Adipocyte (in vitro differentiated cells): Measurements from ENCODE around the gene CCDC138.

Experiments used
- DNase-seq: peaks from one replicate; pipeline ENCODE4 v3.0.0-alpha.2; 2015; ENCODE audit warnings: low read depth
- H3K27me3 ChIP-seq: replicated peaks from 2 replicates; pipeline ENCODE4 v1.7.0; 2013; ENCODE audit warnings: mild to moderate bottlenecking, low read length, moderate library complexity; ENCODE audit not compliant: control insufficient read depth, insufficient read depth
- H3K36me3 ChIP-seq: 2 replicates; pipeline ENCODE4 v1.7.0; 2013; ENCODE audit warnings: low read length, mild to moderate bottlenecking, moderate library complexity; ENCODE audit not compliant: control insufficient read depth, insufficient read depth, severe bottlenecking
- H3K4me1 ChIP-seq: 2 replicates; pipeline ENCODE4 v1.7.0; 2013; ENCODE audit warnings: mild to moderate bottlenecking, low read length, moderate library complexity; ENCODE audit not compliant: control insufficient read depth, insufficient read depth
- H3K4me3 ChIP-seq: 2 replicates; pipeline ENCODE4 v1.7.0; 2013; ENCODE audit warnings: mild to moderate bottlenecking, low read length, moderate library complexity
- H3K9ac ChIP-seq: 2 replicates; pipeline ENCODE4 v1.7.0; 2013; ENCODE audit warnings: mild to moderate bottlenecking, low read length, moderate library complexity
- H3K9me3 ChIP-seq: 2 replicates; pipeline ENCODE4 v1.7.0; 2013; ENCODE audit warnings: mild to moderate bottlenecking, low read length, moderate library complexity; ENCODE audit not compliant: control insufficient read depth

Gene CCDC138

DNA sequence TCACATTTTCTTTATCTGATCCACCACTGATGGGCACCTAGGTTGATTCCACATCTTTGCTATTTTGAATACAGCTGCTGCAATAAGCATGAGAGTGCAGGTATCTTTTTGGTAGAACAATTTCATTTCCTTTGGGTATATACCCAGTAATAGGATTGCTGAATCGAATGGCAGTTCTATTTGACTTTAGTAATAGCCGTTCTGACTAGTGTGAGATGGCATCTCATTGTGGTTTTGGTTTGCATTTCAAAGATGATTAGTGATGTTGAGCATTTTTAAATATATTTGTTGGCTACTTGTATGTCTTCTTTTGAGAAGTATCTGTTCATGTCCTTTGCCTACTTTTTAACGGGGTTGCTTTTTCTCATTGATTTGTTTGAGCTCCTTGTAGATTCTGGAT is 72.3 kb downstream of the CCDC138 start:
- Histone ChIP-seq H3K9ac (no peak overlapping the region), H3K9me3 (no peaks in the 10 kb centered on the region), H3K36me3 (no peaks in the 10 kb centered on the region), H3K27me3 (no peaks in the 10 kb centered on the region), H3K4me3 (no peak overlapping the region), H3K4me1 (no peaks in the 10 kb centered on the region)
- DNase-seq = peak; percentile 0

DNA sequence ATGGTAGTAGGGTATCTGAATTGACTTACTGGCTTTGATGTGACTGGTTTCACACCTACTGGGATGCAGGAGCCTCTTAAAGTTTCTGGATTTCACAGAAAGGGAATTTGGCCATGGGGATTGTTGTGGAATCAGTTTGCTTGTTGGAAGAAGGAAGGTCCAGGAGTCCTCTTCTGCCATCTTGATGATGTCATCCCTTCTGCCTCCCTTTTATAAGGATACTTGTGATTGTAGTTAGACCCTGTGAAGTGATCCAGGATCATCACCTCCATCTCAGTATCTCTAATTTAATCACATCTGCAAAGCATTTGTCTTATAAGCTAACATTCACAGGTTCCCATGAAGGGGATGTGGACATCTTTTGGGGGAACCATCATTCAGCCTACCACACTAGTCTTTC is 79.5 kb downstream of the CCDC138 start:
- Histone ChIP-seq H3K9me3 (peaks cover 17% of the 10 kb centered on the region), H3K4me1 (no peaks in the 10 kb centered on the region), H3K36me3 (peaks cover 3% of the 10 kb centered on the region), H3K4me3 (no peak overlapping the region), H3K9ac (no peak overlapping the region), H3K27me3 (no peaks in the 10 kb centered on the region)
- no peak for DNase-seq

GRCh38 chr2:108868911-108869310 is 82.3 kb downstream of the CCDC138 start:
- no peaks in the 10 kb centered on the region for H3K4me1 ChIP-seq
- no peak for DNase-seq
- H3K36me3 ChIP-seq = peaks cover 3% of the 10 kb centered on the region
- no peaks in the 10 kb centered on the region for H3K27me3 ChIP-seq
- no peak overlapping the region for H3K4me3 ChIP-seq
- H3K9me3 ChIP-seq = peaks cover 17% of the 10 kb centered on the region
- H3K9ac ChIP-seq = no peak overlapping the region

DNA sequence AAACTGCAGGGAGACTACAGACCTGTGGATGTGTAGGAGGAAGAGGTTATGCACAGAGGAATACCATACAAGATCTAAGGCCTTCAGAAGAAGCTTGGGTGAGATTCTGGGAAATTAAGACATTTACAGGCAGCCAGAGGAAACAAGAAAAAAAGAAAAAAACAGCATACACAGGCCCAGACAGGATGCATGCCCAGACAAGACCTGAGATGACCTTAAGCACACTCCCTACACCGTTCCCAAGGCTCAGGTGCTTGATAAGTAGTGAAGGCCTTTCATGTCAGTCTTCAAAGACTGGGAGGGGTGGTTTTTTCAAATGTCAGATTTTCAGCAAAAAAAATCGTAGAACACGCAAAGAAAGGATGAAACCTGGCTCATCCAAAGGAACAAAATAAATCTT is 83.0 kb downstream of the CCDC138 start:
- no peak overlapping the region for H3K9ac ChIP-seq
- no peak overlapping the region for H3K4me3 ChIP-seq
- DNase-seq = no peak
- peaks cover 17% of the 10 kb centered on the region for H3K9me3 ChIP-seq
- H3K27me3 ChIP-seq = no peaks in the 10 kb centered on the region
- H3K36me3 ChIP-seq = peaks cover 3% of the 10 kb centered on the region
- H3K4me1 ChIP-seq = no peaks in the 10 kb centered on the region

GRCh38 chr2:108870069-108870644 is 83.6 kb downstream of the CCDC138 start:
- H3K27me3 ChIP-seq = no peaks in the 10 kb centered on the region
- no peak overlapping the region for H3K4me3 ChIP-seq
- DNase-seq = no peak
- H3K4me1 ChIP-seq = no peaks in the 10 kb centered on the region
- peaks cover 17% of the 10 kb centered on the region for H3K9me3 ChIP-seq
- no peak overlapping the region for H3K9ac ChIP-seq
- H3K36me3 ChIP-seq = peaks cover 3% of the 10 kb centered on the region

- H3K36me3 ChIP-seq = no peaks in the 10 kb centered on the region
- DNase-seq = no peak
- H3K9ac ChIP-seq = no peak overlapping the region
- no peaks in the 10 kb centered on the region for H3K27me3 ChIP-seq
- H3K4me3 ChIP-seq = no peak overlapping the region
- H3K4me1 ChIP-seq = no peaks in the 10 kb centered on the region
- peaks cover 16% of the 10 kb centered on the region for H3K9me3 ChIP-seq
These were observed 90.9 kb downstream of the CCDC138 start for GRCh38 chr2:108877506-108877905.

GRCh38 chr2:108878276-108878675 is 91.7 kb downstream of the CCDC138 start:
- Histone ChIP-seq H3K9me3 (peaks cover 20% of the 10 kb centered on the region), H3K36me3 (no peaks in the 10 kb centered on the region), H3K4me1 (no peaks in the 10 kb centered on the region), H3K9ac (no peak overlapping the region), H3K4me3 (no peak overlapping the region), H3K27me3 (no peaks in the 10 kb centered on the region)
- DNase-seq = no peak

- H3K36me3 ChIP-seq = no peaks in the 10 kb centered on the region
- no peak for DNase-seq
These were observed 98.0 kb downstream of the CCDC138 start for GRCh38 chr2:108884619-108885018.

DNA sequence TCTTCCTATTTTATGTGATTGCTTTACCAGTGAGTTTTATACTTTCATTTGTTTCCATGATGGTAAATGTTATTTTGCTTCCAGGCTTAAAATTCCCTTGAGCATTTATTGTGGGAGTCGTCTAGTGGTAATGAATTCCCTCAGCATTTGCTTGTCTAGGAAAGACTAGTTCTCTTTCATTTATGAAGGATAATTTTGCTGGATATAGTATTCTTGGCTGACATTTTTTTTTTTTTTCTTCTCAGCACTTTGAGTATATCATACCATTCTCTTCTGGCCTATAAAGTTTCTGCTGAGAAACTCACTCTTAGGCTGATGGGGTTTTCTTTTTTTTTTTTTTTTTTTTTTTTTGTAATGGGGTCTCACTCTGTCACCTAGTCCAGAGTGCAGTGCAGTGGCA is 103.3 kb downstream of the CCDC138 start:
- no peaks in the 10 kb centered on the region for H3K36me3 ChIP-seq
- no peaks in the 10 kb centered on the region for H3K4me1 ChIP-seq
- no peak for DNase-seq
- peaks cover 37% of the 10 kb centered on the region for H3K9me3 ChIP-seq
- no peak overlapping the region for H3K4me3 ChIP-seq
- no peaks in the 10 kb centered on the region for H3K27me3 ChIP-seq
- no peak overlapping the region for H3K9ac ChIP-seq

More at GRCh38 chr2:108884619-108885018, 98.0 kb downstream of the CCDC138 start:
- Histone ChIP-seq H3K27me3 (no peaks in the 10 kb centered on the region), H3K9me3 (peaks cover 41% of the 10 kb centered on the region), H3K4me1 (no peaks in the 10 kb centered on the region), H3K9ac (no peak overlapping the region), H3K4me3 (no peak overlapping the region)

- Histone ChIP-seq H3K36me3 (no peaks in the 10 kb centered on the region), H3K4me3 (no peak overlapping the region), H3K4me1 (no peaks in the 10 kb centered on the region), H3K9ac (no peak overlapping the region), H3K9me3 (peaks cover 31% of the 10 kb centered on the region), H3K27me3 (no peaks in the 10 kb centered on the region)
- DNase-seq = no peak
These were observed 106.7 kb downstream of the CCDC138 start for GRCh38 chr2:108893277-108893676.

- H3K27me3 ChIP-seq = no peaks in the 10 kb centered on the region
- no peak for DNase-seq
- H3K36me3 ChIP-seq = no peaks in the 10 kb centered on the region
- H3K4me3 ChIP-seq = no peak overlapping the region
- H3K9ac ChIP-seq = no peak overlapping the region
- no peaks in the 10 kb centered on the region for H3K4me1 ChIP-seq
- H3K9me3 ChIP-seq = peaks cover 20% of the 10 kb centered on the region
These were observed 108.2 kb downstream of the CCDC138 start for GRCh38 chr2:108894766-108895165.

- Histone ChIP-seq H3K27me3 (no peaks in the 10 kb centered on the region), H3K4me1 (no peaks in the 10 kb centered on the region), H3K36me3 (no peaks in the 10 kb centered on the region), H3K4me3 (no peak overlapping the region), H3K9me3 (peaks cover 15% of the 10 kb centered on the region), H3K9ac (no peak overlapping the region)
- no peak for DNase-seq
These were observed 108.6 kb downstream of the CCDC138 start for GRCh38 chr2:108895188-108895587.
